Ammon's horn (tissue), 1 donor: Measurements from ENCODE around the gene TP53RK.

Experiments
- DNase-seq: peaks from one replicate; pipeline ENCODE4 v3.0.0-alpha.2; 2016; ENCODE audit warnings: low spot score

Gene TP53RK

GRCh38 chr20:46706242-46706641, 17.0 kb upstream of the TP53RK start:
- no peak for DNase-seq

DNA sequence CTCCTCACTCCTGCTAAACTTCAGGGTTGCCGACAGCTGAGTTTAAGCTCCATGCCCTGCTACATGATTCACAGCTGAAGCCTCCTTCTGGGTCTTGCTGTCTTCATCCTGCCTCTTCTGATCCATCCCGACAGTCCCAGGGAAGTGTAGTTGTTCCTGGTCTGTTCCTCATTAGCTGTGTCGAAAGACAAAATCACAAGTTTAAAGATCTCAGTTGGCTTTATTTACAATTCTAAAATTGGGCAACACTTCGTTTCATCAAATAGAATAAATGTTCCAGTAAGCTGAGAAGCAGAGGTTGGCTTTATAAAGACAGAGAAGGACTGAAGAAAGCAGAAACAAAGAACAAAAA, 16.1 kb upstream of the TP53RK start:
- no peak for DNase-seq

GRCh38 chr20:46704714-46705377, 15.6 kb upstream of the TP53RK start:
- DNase-seq = no peak

- DNase-seq = no peak
Measured at GRCh38 chr20:46703435-46703834, 14.2 kb upstream of the TP53RK start.

- no peak for DNase-seq
Measured at GRCh38 chr20:46702447-46703203, 13.4 kb upstream of the TP53RK start.

DNA sequence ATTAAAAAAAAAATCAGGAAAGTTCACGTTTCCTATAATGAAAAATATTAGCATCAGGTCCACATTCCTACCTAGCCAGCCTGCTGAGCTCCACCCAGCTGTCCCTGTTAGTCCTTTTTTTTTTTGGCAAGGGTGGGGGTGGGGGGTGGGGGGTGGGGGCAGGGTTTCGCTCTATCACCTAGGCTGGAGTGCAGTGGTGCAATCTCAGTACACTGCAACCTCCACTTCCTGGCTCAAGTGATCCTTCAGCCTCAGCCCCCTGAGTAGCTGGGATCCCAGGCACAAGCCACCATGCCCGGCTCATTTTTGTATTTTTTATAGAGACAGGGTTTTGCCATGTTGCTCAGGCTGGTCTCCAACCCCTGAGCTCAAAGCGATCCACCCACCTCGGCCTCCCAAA, 12.7 kb upstream of the TP53RK start:
- no peak for DNase-seq

- no peak for DNase-seq
Measured at GRCh38 chr20:46701556-46701955, 12.3 kb upstream of the TP53RK start.

DNA sequence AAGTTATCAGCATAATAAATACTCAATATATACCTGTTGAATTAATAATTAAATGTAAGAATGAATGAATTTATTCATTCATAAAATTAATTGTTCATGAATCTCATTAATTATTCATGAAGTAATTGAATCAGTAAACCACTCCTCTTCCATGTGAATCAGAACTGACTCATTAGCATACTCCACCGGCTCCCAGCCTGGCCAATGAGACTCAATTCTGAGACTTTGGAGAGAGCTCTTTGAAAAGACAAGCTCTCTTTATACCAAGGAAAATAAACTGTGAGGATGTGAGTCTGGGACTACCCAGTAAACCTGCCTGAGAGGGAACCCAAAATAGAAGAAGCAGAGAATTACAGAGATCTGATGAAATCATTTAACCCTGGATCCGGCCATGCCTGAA, 11.8 kb upstream of the TP53RK start:
- no peak for DNase-seq

DNA sequence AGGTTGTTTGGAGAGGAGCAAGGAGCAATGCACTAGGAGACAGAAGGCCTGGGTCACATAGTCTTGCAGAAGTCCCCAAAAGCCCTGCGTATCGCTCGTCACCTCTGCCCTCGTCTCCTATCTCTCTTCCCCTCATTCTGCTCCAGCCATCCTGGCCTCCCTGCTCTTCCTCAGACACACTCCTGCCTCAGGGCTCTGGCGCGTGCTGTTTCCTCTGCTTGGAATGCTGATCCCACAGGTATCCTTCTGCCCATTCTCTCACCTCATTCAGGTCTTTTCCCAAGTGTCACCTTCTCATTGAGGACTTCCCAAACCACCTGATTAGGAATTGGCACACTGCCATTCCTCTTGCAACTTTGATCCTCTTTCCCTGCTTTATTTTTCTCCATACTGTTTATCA, 11.2 kb upstream of the TP53RK start:
- no peak for DNase-seq

DNA sequence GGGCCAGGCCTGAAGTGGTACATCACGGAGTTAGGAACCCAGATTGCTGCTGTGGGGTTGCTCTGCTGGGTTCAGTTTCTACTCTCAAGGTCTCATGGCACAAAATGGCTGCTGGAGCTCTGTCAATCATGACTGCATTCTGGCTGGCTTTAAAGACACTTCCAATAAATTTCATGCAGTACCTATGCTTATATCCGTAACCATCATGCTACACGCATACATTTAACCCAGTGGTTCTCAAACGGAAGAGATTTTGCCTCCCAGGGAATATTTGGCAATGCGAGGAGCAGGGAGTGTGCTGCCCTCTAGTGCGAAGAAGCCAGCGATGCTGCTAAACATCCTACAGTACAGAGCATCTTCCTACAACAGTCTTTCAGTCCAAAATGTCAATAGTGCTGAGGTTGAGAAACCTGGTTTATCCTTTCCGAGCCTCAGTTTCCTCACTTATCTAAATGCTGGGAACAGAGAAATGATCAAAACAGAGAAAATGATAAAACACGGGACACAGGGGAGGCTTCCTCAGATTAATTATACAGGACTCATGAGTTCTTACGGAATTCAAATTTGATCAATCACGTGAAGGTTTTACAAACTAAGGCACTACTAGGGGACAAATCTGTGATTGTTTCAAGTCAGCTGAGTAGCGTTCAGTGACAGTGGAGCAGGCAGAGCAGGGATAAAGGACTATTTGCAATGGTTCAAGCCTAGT, 10.6 kb upstream of the TP53RK start:
- no peak for DNase-seq

GRCh38 chr20:46698788-46699187, 9.5 kb upstream of the TP53RK start:
- DNase-seq = no peak

- no peak for DNase-seq
Measured at GRCh38 chr20:46696791-46697279, 7.6 kb upstream of the TP53RK start.

DNA sequence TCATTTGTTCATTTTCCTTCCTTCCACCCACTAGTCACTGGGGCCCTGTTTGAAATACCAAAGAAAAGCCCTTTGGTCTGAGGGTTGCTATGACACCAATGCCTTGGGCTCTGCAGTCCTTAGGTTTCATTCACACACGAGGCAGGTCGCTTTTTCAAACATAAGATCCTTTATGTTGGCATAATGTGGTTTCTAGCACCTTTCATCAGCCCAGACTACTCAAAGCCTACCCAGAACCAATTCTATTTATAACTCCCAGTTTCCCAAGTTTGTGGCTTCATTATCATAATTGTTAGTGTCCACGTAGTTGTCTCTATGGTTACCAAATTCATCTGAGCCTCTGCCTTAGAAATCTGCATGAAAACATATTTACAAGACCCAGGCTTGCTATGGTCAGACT, 6.6 kb upstream of the TP53RK start:
- no peak for DNase-seq

GRCh38 chr20:46694484-46694883, 5.2 kb upstream of the TP53RK start:
- DNase-seq = peak; percentile 52

DNA sequence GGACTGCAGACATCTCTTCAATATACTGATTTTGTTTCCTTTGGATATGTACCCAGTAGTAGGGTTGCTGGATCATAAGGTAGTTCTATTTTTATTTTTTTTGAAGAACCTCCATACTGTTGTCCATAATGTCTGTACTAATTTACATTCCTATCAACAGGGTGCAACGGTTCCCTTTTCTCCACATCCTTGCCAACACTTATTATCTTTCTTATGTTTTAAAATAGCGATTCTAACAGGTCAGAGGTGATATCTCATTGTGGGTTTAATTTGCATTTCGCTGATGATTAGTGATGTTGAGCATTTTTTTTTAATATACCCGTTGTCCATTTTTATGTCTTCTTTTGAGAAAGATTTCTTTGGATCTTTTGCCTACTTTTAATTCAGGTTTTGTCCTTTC, 2.0 kb upstream of the TP53RK start:
- no peak for DNase-seq

DNA sequence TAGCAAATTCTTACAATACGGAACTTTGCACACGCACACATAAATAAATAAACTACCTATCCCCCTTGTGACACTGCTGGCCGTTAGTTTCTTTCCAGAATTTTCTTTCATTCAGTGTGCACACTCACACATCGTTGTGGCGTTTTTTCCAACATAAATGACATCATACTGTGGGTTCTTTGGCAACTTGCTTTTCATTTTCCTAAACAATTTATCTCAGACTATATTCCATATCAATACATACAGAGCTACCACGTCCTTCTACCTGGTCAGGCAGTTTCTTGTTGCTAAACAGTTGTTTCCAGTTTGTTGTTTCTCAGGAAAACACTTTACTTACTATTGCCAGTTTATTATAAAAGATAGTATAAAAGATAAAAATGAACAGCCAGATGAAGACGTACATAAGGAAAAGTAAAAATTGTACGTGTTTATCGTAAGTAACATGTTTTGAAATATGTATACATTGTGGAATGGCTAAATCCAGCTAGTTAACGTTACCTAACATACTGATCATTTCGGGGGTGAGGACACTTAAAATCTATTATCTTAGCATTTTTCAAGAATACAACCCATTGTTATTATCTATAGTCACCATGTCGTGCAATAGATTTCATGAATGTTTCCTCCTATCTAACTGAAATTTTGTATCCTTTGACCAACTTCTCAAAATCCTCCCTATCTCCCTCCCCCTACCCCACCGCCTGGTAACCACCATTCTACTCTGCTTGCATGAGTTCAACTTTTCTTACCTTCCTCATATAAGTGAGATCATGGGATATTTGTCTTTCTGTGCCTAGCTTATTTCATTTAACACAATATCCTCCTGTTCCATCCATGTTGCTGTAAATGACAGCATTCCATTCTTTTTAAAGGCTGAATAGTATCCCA, 1.2 kb upstream of the TP53RK start:
- no peak for DNase-seq

DNA sequence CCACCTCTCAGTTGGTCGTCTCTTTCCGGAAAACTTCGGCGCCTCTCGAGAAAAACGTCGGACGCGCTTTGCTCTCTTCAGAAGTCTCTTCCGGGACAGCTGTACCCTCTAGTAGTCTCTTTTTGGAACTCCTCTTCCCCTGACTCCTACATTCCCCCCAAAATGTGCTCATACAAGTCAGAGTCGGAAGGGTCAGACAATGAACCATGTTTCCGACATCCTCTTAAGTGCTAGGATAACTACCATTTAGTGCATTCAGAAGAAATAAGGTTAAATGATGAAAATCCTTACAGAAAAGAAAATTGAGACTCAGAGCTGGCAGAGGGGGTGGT, 476 bp upstream of the TP53RK start:
- no peak for DNase-seq

DNA sequence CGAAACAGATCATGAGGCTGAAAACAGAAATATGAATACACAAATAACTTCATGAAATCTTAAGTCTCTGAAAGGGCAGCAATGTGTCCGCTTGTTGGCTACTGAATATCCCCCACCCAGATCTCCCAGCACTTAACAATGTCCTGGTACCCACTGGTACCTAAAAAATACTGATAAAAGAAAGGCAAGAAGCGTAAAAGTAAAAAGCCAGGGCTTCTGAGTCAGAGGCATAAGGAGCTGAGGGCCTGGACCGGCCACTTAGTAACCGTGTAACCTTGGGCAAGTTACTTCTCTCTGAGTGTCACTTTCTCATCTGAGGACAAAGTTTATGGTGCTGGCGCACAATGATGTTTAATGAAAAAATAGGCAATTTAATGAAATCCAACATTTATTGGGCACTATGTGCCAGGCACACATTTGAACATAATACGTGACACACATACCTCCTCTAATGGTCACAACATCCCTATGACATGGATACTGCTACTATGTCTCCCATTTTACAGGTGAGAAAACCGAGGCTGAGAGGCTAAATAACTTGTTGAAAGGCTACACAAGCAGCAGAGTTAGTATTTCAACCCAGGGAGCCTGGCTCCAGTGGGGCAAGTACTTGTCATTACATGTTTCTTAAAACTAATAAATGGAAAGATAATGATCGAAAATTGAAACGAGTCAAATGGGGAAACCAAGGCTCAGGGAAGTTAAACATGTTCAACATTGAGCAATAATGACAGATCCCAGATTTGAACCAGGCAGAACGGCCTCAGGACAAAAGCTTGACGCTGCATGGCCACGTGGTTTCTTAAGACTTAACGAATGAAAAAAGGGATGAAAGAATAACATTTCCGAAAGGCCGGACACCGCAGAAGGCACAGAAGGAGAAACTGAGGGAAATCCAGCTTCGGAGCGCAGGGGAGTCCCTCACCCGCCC, 828 bp downstream of the TP53RK start:
- DNase-seq = peak; percentile 48

DNA sequence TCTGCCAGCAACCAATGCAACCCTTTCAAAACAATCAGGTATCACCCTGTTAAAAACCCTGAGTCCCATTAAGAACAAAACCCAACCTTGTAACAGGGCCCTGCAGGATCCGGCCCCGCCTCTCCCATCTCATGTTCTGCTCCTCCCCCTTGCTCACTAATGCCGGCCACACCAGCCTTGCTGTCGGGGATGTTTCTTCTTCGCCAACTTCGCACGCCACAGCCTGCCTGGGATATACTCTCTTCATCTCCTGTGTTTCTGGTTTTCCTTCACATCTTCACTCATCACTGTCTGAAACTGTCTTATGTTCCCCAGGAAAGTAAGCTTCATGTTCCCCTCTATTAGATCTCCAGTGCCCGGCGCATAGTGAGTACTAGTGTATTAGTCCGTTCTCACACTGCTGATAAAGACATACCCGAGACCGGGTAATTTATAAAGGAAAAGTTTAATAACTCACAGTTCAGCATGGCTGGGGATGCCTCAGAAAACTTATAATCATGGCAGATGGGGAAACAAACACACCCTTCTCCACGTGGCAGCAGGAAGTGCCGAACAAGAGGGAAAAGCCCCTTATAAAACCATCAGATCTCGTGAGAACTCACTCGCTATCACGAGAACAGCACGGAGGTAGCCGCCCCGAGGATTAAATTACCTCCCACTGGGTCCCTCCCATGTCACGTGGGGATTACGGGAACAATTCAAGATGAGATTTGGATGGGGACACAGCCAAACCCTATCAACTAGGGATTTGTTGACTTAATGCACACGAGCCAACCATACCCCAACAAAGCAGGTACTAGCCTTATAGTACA, 5.1 kb downstream of the TP53RK start:
- DNase-seq = no peak

- DNase-seq = no peak
Measured at GRCh38 chr20:46683668-46683938, 5.6 kb downstream of the TP53RK start.
